H9 (cell line): ENCODE results near the gene C9orf43. TPM values are rescaled to one million over a fixed set of nuclear protein-coding genes. Genes with fewer than 3 reads are reported as not detected.

ENCODE experiments used
- DNase-seq: peaks from one replicate; pipeline ENCODE4 v3.0.0-alpha.2; 2017
- H2AFZ ChIP-seq: one replicate; pipeline ENCODE4 v1.6.1; 2013; ENCODE audit warnings: mild to moderate bottlenecking, low read length, control low read depth, moderate library complexity
- H2AK5ac ChIP-seq: 2 replicates; pipeline ENCODE4 v1.6.1; 2013; ENCODE audit warnings: low read length, control low read depth, mixed read lengths; ENCODE audit not compliant: insufficient read length
- H2BK120ac ChIP-seq: one replicate; pipeline ENCODE4 v1.6.1; 2013; ENCODE audit warnings: low read depth, mild to moderate bottlenecking, low read length, control low read depth, inconsistent platforms; ENCODE audit not compliant: poor library complexity, severe bottlenecking
- H2BK12ac ChIP-seq: 2 replicates; pipeline ENCODE4 v1.6.1; 2013; ENCODE audit warnings: low read length, control low read depth, mixed read lengths, low read depth; ENCODE audit not compliant: insufficient read length
- H2BK15ac ChIP-seq: 2 replicates; pipeline ENCODE4 v1.6.1; 2013; ENCODE audit warnings: low read depth, low read length, control low read depth
- H2BK20ac ChIP-seq: one replicate; pipeline ENCODE4 v1.6.1; 2013; ENCODE audit warnings: low read depth, mild to moderate bottlenecking, low read length, control low read depth, inconsistent platforms; ENCODE audit not compliant: poor library complexity, severe bottlenecking
- H2BK5ac ChIP-seq: 2 replicates; pipeline ENCODE4 v1.6.1; 2013; ENCODE audit warnings: low read length, control low read depth, mixed read lengths; ENCODE audit not compliant: insufficient read length
- H3K14ac ChIP-seq: 2 replicates; pipeline ENCODE4 v1.6.1; 2013; ENCODE audit warnings: low read length, control low read depth; ENCODE audit not compliant: insufficient read depth
- H3K18ac ChIP-seq: 2 replicates; pipeline ENCODE4 v1.6.1; 2013; ENCODE audit warnings: low read depth, mild to moderate bottlenecking, mixed read lengths, low read length, control low read depth; ENCODE audit not compliant: insufficient read length
- H3K23ac ChIP-seq: 2 replicates; pipeline ENCODE4 v1.6.1; 2013; ENCODE audit warnings: low read length, control low read depth, mixed read lengths, low read depth; ENCODE audit not compliant: insufficient read length
- H3K23me2 ChIP-seq: 2 replicates; pipeline ENCODE4 v1.6.1; 2013; ENCODE audit warnings: low read depth, mild to moderate bottlenecking, mixed read lengths, low read length, control low read depth; ENCODE audit not compliant: insufficient read length, poor library complexity, severe bottlenecking
- H3K27ac ChIP-seq: 2 replicates; pipeline ENCODE4 v1.5.1; 2013; ENCODE audit warnings: low read length, control low read depth, mixed read lengths, low read depth; ENCODE audit not compliant: insufficient read length
- H3K27me3 ChIP-seq: 2 replicates; pipeline ENCODE4 v1.6.1; 2013; ENCODE audit warnings: low read length, control low read depth, inconsistent platforms; ENCODE audit not compliant: insufficient read depth
- H3K4ac ChIP-seq: 2 replicates; pipeline ENCODE4 v1.6.1; 2013; ENCODE audit warnings: low read depth, mild to moderate bottlenecking, control low read depth, inconsistent platforms, low read length, moderate library complexity
- H3K4me1 ChIP-seq: 2 replicates; pipeline ENCODE4 v1.6.1; 2013; ENCODE audit warnings: low read length, control low read depth, inconsistent platforms; ENCODE audit not compliant: insufficient read depth
- H3K4me2 ChIP-seq: 2 replicates; pipeline ENCODE4 v1.6.1; 2013; ENCODE audit warnings: low read length, control low read depth, mixed read lengths; ENCODE audit not compliant: insufficient read length, insufficient read depth
- H3K56ac ChIP-seq: 2 replicates; pipeline ENCODE4 v1.6.1; 2013; ENCODE audit warnings: low read depth, mild to moderate bottlenecking, mixed read lengths, low read length, control low read depth; ENCODE audit not compliant: insufficient read length
- H3K79me1 ChIP-seq: 2 replicates; pipeline ENCODE4 v1.6.1; 2013; ENCODE audit warnings: low read depth, mild to moderate bottlenecking, moderate library complexity, low read length, control low read depth, inconsistent platforms; ENCODE audit not compliant: insufficient read depth, poor library complexity, severe bottlenecking
- H3K79me2 ChIP-seq: 2 replicates; pipeline ENCODE4 v1.6.1; 2013; ENCODE audit warnings: low read length, control low read depth, inconsistent platforms; ENCODE audit not compliant: insufficient read depth
- H3K9ac ChIP-seq: 2 replicates; pipeline ENCODE4 v1.6.1; 2013; ENCODE audit warnings: low read length, control low read depth, mixed read lengths; ENCODE audit not compliant: insufficient read length; ENCODE audit errors: extremely low read depth
- H3K9me3 ChIP-seq: one replicate; pipeline ENCODE4 v1.6.1; 2013; ENCODE audit warnings: low read depth, low read length, inconsistent platforms; ENCODE audit not compliant: control insufficient read depth
- H3T11ph ChIP-seq: one replicate; pipeline ENCODE4 v1.6.1; 2013; ENCODE audit warnings: mild to moderate bottlenecking, low read length, control low read depth, inconsistent platforms
- H4K20me1 ChIP-seq: one replicate; pipeline ENCODE4 v1.6.1; 2013; ENCODE audit not compliant: control insufficient read depth, insufficient read length, insufficient read depth
- H4K5ac ChIP-seq: 2 replicates; pipeline ENCODE4 v1.6.1; 2013; ENCODE audit warnings: low read depth, mild to moderate bottlenecking, mixed read lengths, low read length, control low read depth; ENCODE audit not compliant: insufficient read length
- H4K8ac ChIP-seq: replicated peaks from 2 replicates; pipeline ENCODE4 v1.6.1; 2013; ENCODE audit warnings: low read length, control low read depth, mixed read lengths, low read depth; ENCODE audit not compliant: insufficient read length
- H4K91ac ChIP-seq: 2 replicates; pipeline ENCODE4 v1.6.1; 2013; ENCODE audit warnings: low read depth, mild to moderate bottlenecking, moderate library complexity, mixed read lengths, low read length, control low read depth; ENCODE audit not compliant: insufficient read length
- H3K27ac Mint-ChIP-seq, 3 experiments: 2 replicates in 2 of 3; 3 replicates in 1 of 3; pipeline ENCODE4 v1.8.0; 2020 to 2021; ENCODE audit warnings: mixed read lengths in 3 of 3, mild to moderate bottlenecking in 1 of 3, moderate library complexity in 1 of 3
- H3K27me3 Mint-ChIP-seq: 2 replicates; pipeline ENCODE4 v1.8.0; 2021; ENCODE audit warnings: low read depth, mild to moderate bottlenecking, moderate library complexity, mixed read lengths
- H3K36me3 Mint-ChIP-seq, 3 experiments: 2 replicates in 2 of 3; 3 replicates in 1 of 3; pipeline ENCODE4 v1.8.0; 2020 to 2021; ENCODE audit warnings: low read depth in 3 of 3, mixed read lengths in 3 of 3; ENCODE audit not compliant: insufficient read depth in 1 of 3
- H3K4me1 Mint-ChIP-seq, 2 experiments: 2 replicates each; pipeline ENCODE4 v1.8.0; 2020; ENCODE audit warnings: mixed read lengths in 2 of 2
- H3K4me3 Mint-ChIP-seq, 2 experiments: 2 replicates in 1 of 2; 3 replicates in 1 of 2; pipeline ENCODE4 v1.8.0; 2020 to 2021; ENCODE audit warnings: mild to moderate bottlenecking in 2 of 2, mixed read lengths in 2 of 2, moderate library complexity in 1 of 2
- H3K9me3 Mint-ChIP-seq, 2 experiments: 2 replicates in 1 of 2; 3 replicates in 1 of 2; pipeline ENCODE4 v1.8.0; 2020; ENCODE audit warnings: mild to moderate bottlenecking in 2 of 2, mixed read lengths in 2 of 2, moderate library complexity in 1 of 2
- WGBS: extraction: QIAGEN DNeasy Blood & Tissue Kit; methylation state at CpG from one replicate; pipeline ENCODE4 v1.1.7; 2013; ENCODE audit warnings: missing lambda C conversion rate, low lambda C conversion rate, mixed read lengths; ENCODE audit not compliant: insufficient read length; ENCODE audit errors: extremely low coverage; 5-methylcytosine and 5-hydroxymethylcytosine counted together
- total RNA-seq: library from RNA; stranded (reverse); gene quantifications from 2 replicates; pipeline ENCODE4 v1.2.1, GENCODE V29; 2021
- TF ChIP-seq, protein P1 (sequence below): fragments of 200-600 bp; sonication (generic); conservative IDR thresholded peaks from 3 replicates; pipeline ENCODE4 v1.8.0; 2021; ENCODE audit warnings: antibody characterized with exemption, mild to moderate bottlenecking

Gene C9orf43
- total RNA-seq, 1 experiment from 2014 or later, result 0.57 TPM

DNA sequence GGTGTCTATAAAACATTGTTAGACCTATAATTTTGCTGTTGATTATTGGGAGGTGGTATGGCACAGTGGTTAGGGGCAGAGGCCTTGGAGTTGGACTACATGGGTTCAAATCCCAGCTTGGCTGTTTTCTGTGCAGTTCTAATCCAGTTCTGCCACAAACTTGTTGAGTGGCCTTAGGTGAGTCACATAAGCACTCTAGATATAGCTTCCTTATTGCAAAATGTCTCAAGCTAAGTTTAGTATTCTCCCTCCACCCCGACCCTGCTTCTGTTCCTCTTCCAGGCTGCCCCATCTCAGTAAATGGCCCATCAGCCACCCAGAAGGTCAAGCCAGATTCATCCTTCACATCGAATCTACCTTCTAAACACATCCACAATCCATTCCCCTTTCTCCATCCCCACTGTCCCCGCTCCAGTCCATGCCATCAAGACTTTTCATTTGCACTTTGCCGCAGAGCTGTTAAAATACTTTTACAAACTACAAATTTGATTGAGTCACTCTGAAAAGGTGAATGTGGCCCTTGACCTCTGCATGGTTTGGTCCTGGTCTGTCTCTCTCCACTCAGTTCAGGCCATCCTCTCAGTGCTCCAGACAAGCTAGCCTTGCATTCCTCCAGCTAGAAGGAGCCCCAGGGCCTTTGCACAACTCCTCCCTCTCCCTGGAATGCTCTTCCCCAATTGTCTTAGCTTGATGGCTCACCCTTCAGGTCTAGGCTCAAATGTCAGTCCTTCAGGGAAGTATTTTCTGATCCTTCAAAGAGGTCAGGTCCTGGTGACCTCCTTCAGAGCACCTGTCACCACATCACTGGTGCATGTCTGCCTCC is 23.8 kb upstream of the C9orf43 start:
- Histone ChIP-seq H3K56ac (no peak overlapping the region), H2BK12ac (no peak overlapping the region), H2BK120ac (no peak overlapping the region), H3K14ac (no peak overlapping the region), H3K27ac (no peak overlapping the region), H3K23ac (no peak overlapping the region), H3K79me1 (no peaks in the 10 kb centered on the region), H3K23me2 (no peaks in the 10 kb centered on the region), H2AFZ (no peak overlapping the region), H3K4me1 (no peaks in the 10 kb centered on the region), H4K91ac (no peak overlapping the region), H2BK20ac (no peak overlapping the region), H3K79me2 (no peaks in the 10 kb centered on the region), H3K4ac (no peak overlapping the region), H3K9me3 (no peaks in the 10 kb centered on the region), H3K9ac (no peak overlapping the region), H3T11ph (no peak overlapping the region), H4K8ac (no peak overlapping the region), H3K18ac (no peak overlapping the region), H3K27me3 (no peaks in the 10 kb centered on the region), H2BK5ac (no peak overlapping the region), H3K4me2 (no peak overlapping the region), H2AK5ac (no peak overlapping the region), H4K5ac (no peak overlapping the region), H4K20me1 (no peaks in the 10 kb centered on the region), H2BK15ac (no peak overlapping the region)
- DNase-seq, result no peak
- TF ChIP-seq, protein P1, sequence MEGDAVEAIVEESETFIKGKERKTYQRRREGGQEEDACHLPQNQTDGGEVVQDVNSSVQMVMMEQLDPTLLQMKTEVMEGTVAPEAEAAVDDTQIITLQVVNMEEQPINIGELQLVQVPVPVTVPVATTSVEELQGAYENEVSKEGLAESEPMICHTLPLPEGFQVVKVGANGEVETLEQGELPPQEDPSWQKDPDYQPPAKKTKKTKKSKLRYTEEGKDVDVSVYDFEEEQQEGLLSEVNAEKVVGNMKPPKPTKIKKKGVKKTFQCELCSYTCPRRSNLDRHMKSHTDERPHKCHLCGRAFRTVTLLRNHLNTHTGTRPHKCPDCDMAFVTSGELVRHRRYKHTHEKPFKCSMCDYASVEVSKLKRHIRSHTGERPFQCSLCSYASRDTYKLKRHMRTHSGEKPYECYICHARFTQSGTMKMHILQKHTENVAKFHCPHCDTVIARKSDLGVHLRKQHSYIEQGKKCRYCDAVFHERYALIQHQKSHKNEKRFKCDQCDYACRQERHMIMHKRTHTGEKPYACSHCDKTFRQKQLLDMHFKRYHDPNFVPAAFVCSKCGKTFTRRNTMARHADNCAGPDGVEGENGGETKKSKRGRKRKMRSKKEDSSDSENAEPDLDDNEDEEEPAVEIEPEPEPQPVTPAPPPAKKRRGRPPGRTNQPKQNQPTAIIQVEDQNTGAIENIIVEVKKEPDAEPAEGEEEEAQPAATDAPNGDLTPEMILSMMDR, result no peak
- WGBS, result 100% methylated on average over 1 of the region's 4 CpGs
- H3K9me3 Mint-ChIP-seq, result no peaks in the 10 kb centered on the region
- H3K4me1 Mint-ChIP-seq, result 0 out of 4 replicates have a peak, but pooled peaks cover 0 to 5% of the 10 kb centered on the region in 2 experiments
- H3K27ac Mint-ChIP-seq, result no peak overlapping the region
- peaks cover 3 to 35% (median 24%) of the 10 kb centered on the region in 3 experiments; a peak in 5 of 7 replicates for H3K36me3 Mint-ChIP-seq
- no peak overlapping the region for H3K4me3 Mint-ChIP-seq
- no peaks in the 10 kb centered on the region for H3K27me3 Mint-ChIP-seq
